ENCODE data around the gene GNB1L.

GNB1L gene

GRCh38 chr22:19750507-19751490 is 103.9 kb downstream of the GNB1L start:
- Mint-ChIP-seq H3K9me3 (no peaks in the 10 kb centered on the region), H3K36me3 (ENCODE audit: insufficient read depth) (no peaks in the 10 kb centered on the region), H3K27ac (ENCODE audit: low read depth) (no peak overlapping the region), H3K4me1 (peaks cover 2% of the 10 kb centered on the region), H3K4me3 (no peak overlapping the region), H3K27me3 (peaks cover 31% of the 10 kb centered on the region)
- ATAC-seq (replicated peaks; ENCODE audit: extremely low read depth, poor library complexity, severe bottlenecking) (no peak), DNase-seq (ENCODE audit: low spot score in 2 of 2) (no peak)

- Mint-ChIP-seq H3K27ac (ENCODE audit: low read depth) (no peak overlapping the region), H3K27me3 (peaks cover 24% of the 10 kb centered on the region), H3K4me1 (no peaks in the 10 kb centered on the region), H3K9me3 (no peaks in the 10 kb centered on the region), H3K36me3 (ENCODE audit: insufficient read depth) (no peaks in the 10 kb centered on the region), H3K4me3 (no peak overlapping the region)
- ATAC-seq (replicated peaks; ENCODE audit: extremely low read depth, poor library complexity, severe bottlenecking) (no peak), DNase-seq (ENCODE audit: low spot score in 2 of 2) (no peak)
These were observed 104.8 kb downstream of the GNB1L start for GRCh38 chr22:19749876-19750275.

DNA sequence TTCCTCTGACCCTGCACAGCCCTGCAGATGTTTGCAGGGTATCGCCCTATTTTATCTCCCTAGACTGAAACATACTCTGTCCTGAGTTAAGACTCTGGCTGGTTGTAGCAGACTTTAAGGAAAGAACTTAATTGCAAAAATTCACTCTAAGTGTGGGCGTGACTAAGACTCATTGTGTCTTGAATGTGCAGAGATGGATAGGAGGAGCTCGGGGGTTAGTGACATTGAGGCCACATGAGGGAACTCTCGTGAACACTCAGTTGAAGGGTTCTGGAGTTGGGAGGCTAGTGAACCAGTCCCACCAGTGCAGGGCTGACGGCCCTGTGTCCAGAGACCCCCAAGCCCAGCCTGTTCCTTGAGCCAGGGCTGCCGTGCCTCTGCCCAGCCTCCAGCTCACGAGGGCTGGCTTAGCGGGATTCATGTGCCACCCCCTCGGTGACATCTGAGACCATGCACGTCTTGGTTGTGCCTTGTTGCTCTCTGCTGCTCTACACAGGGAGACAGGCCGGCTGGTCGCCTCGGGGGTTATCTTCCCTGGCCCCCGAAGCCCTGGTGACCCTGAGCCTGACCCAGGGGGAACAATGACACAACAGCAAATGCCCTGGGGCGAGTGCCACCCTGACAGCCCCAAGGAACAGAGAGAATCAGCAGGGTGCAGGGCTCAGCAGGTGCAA is 105.5 kb downstream of the GNB1L start:
- Mint-ChIP-seq H3K27ac (ENCODE audit: low read depth) (no peak overlapping the region), H3K27me3 (peaks cover 17% of the 10 kb centered on the region), H3K4me1 (no peaks in the 10 kb centered on the region), H3K4me3 (no peak overlapping the region), H3K9me3 (no peaks in the 10 kb centered on the region), H3K36me3 (ENCODE audit: insufficient read depth) (no peaks in the 10 kb centered on the region)
- DNase-seq (ENCODE audit: low spot score in 2 of 2), result no peak
- ATAC-seq (replicated peaks; ENCODE audit: extremely low read depth, poor library complexity, severe bottlenecking), result no peak

DNA sequence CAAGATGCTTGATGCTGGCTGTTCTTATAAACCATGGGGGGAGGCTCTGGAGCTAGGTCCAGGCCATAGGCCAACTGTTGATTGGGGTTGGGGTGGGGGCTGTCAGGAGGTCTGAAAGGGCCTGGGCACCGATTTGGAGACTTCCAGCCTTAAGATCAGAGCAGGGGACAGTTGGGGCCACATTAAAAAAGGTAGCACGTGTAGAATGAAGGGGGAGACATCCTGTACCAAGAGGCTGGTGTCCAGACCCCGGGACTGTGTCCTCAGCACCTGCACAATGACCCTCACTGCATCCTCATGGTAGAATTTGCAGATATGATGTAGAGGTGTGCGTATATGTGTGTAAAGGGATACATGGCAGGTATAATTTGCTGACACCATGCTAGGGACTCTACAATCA is 106.5 kb downstream of the GNB1L start:
- H3K9me3 Mint-ChIP-seq, result no peaks in the 10 kb centered on the region
- DNase-seq (ENCODE audit: low spot score in 2 of 2) (no peak), ATAC-seq (replicated peaks; ENCODE audit: extremely low read depth, poor library complexity, severe bottlenecking) (no peak)
- no peak overlapping the region for H3K27ac Mint-ChIP-seq (ENCODE audit: low read depth)
- peaks cover 9% of the 10 kb centered on the region for H3K27me3 Mint-ChIP-seq
- no peaks in the 10 kb centered on the region for H3K4me1 Mint-ChIP-seq
- H3K36me3 Mint-ChIP-seq (ENCODE audit: insufficient read depth), result no peaks in the 10 kb centered on the region
- H3K4me3 Mint-ChIP-seq, result no peak overlapping the region

DNA sequence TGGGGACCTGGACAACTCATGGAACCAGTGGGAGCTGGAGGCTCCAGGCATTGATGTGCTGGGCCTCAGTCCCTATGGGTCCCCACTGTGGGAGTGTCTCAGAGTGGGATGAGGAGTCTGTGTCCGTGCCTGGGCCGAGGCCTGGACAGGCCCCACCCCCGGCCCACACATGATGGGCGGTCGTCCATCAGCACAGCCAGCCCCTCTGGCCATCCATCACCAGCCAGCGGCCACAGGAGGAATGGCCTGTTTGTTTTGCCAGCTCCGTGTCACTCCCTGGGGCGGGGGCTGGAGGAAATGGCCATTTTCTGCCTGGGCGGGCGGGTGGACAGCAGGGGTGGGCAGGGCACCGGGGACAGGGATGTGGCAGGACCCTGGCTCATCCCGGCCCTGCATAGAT is 107.1 kb downstream of the GNB1L start:
- Mint-ChIP-seq H3K27me3 (peaks cover 3% of the 10 kb centered on the region), H3K36me3 (ENCODE audit: insufficient read depth) (no peaks in the 10 kb centered on the region), H3K4me3 (no peak overlapping the region), H3K4me1 (no peaks in the 10 kb centered on the region), H3K27ac (ENCODE audit: low read depth) (no peak overlapping the region), H3K9me3 (no peaks in the 10 kb centered on the region)
- DNase-seq (ENCODE audit: low spot score in 2 of 2) (no peak), ATAC-seq (replicated peaks; ENCODE audit: extremely low read depth, poor library complexity, severe bottlenecking) (no peak)

DNA sequence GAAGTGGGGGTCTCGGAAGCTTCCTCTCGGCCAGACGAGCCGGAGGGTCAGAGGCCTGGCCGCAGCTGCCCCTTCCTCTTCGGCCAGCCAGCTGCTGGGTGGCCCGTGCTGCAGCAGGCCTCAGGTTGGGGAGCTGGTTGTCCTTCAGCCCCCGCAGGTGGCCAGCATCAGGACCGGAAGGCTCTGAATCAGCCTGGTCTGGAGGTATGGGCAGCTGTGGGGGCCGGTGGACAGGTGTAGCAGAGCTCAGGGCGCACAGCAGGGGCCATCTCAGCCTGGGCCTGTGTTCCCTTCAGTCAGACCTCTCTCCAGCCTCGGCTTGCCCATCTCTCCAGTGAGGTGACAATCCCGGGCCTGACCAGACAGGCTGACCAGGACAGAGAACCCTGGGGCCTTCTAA is 107.9 kb downstream of the GNB1L start:
- Mint-ChIP-seq H3K27ac (ENCODE audit: low read depth) (no peak overlapping the region), H3K9me3 (no peaks in the 10 kb centered on the region), H3K4me1 (no peaks in the 10 kb centered on the region), H3K36me3 (ENCODE audit: insufficient read depth) (no peaks in the 10 kb centered on the region), H3K27me3 (no peaks in the 10 kb centered on the region), H3K4me3 (no peak overlapping the region)
- ATAC-seq (replicated peaks; ENCODE audit: extremely low read depth, poor library complexity, severe bottlenecking) (no peak), DNase-seq (ENCODE audit: low spot score in 2 of 2) (no peak)

DNA sequence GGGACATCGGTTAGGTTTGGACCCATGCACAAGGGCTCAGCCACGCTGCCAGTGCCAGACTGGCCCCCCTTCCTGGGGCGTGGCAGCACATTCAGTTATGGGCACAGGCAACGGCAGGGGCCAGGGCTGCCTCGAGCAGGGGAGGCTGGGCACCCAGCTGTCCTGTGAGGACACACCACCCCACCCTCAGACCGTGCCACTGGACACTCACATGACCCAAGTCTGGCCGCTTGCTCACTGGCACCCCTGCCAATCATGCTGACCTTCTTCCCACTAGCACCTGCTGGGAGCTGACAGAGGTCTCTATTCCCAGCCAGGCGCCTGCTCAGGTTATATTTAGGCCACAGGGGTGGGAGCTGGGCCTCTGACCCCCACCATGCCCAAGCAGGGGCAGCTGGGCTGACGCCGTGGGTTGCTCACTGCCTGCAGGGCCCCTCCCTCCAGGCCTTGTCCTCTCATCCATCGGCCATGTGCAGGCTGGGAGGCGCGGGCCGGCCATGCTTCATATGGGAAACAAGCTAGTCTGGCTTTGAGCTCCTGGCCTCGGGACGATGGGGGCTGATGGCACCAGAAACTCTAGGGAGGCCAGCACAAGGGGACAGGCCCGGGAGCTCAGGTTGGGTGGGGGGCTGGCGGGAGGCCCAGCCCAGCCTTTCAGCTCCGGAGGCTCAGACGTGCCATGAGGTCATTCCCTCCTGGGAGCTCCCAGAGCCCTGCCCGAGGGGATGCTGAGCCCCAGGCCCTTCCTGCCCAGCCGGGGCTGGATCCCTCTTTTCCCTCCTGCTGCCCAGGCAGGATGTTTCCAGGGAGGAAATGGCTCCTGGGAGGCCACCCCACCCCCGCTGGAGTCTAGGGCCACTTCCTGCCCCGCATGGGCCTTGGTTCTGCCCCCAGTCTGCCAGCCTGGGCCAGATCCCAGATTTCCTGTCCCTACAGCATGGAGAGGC is 109.2 kb downstream of the GNB1L start:
- DNase-seq (ENCODE audit: low spot score in 2 of 2) (no peak), ATAC-seq (replicated peaks; ENCODE audit: extremely low read depth, poor library complexity, severe bottlenecking) (no peak)
- H3K4me3 Mint-ChIP-seq, result no peak overlapping the region
- H3K4me1 Mint-ChIP-seq, result no peaks in the 10 kb centered on the region
- no peaks in the 10 kb centered on the region for H3K36me3 Mint-ChIP-seq (ENCODE audit: insufficient read depth)
- H3K27ac Mint-ChIP-seq (ENCODE audit: low read depth), result peak overlapping the region; percentile 63
- H3K9me3 Mint-ChIP-seq, result no peaks in the 10 kb centered on the region
- H3K27me3 Mint-ChIP-seq, result no peaks in the 10 kb centered on the region

DNA sequence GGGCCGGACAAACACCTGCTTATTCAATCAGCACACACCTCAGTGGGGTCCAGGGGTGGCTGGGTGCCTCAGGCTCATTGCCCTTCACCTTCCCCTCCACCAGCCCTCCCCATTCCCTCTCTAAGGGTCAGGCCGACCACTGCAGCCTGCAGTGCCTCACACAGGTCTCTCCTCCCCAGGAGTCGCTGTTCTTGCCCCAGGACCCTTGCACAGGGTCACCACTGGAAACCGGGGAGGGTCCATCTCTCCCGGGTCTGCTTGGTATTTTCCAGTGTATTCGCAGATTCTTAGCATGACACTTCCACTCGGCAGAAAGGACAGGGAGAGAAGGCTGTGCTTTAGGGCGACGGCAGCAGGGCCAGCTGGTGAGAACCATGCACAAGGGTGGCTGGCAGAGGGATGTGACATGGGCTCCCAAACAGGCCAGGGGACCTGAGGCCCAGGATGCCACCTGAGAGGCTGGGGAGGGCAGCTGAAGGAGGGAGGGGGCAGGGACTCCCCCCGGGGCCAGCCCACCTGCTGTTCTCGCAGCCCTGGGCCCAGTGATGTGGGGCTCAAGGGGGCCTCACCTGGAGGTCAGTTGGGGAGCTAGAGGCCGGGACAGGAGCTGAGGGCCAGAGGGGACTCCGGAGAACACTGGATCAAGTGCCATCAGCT is 110.2 kb downstream of the GNB1L start:
- ATAC-seq (replicated peaks; ENCODE audit: extremely low read depth, poor library complexity, severe bottlenecking) (no peak), DNase-seq (ENCODE audit: low spot score in 2 of 2) (no peak)
- no peaks in the 10 kb centered on the region for H3K9me3 Mint-ChIP-seq
- H3K27ac Mint-ChIP-seq (ENCODE audit: low read depth), result peak overlapping the region; percentile 63
- no peak overlapping the region for H3K4me3 Mint-ChIP-seq
- no peaks in the 10 kb centered on the region for H3K4me1 Mint-ChIP-seq
- no peaks in the 10 kb centered on the region for H3K27me3 Mint-ChIP-seq
- H3K36me3 Mint-ChIP-seq (ENCODE audit: insufficient read depth), result no peaks in the 10 kb centered on the region

GRCh38 chr22:19743651-19744050 is 111.0 kb downstream of the GNB1L start:
- no peak overlapping the region for H3K4me3 Mint-ChIP-seq
- H3K9me3 Mint-ChIP-seq, result no peaks in the 10 kb centered on the region
- DNase-seq (ENCODE audit: low spot score in 2 of 2) (no peak), ATAC-seq (replicated peaks; ENCODE audit: extremely low read depth, poor library complexity, severe bottlenecking) (no peak)
- H3K36me3 Mint-ChIP-seq (ENCODE audit: insufficient read depth), result no peaks in the 10 kb centered on the region
- H3K27ac Mint-ChIP-seq (ENCODE audit: low read depth), result no peak overlapping the region
- no peaks in the 10 kb centered on the region for H3K4me1 Mint-ChIP-seq
- no peaks in the 10 kb centered on the region for H3K27me3 Mint-ChIP-seq

GRCh38 chr22:19743081-19743480 is 111.6 kb downstream of the GNB1L start:
- no peak for ATAC-seq (replicated peaks; ENCODE audit: extremely low read depth, poor library complexity, severe bottlenecking)
- Mint-ChIP-seq H3K36me3 (ENCODE audit: insufficient read depth) (no peaks in the 10 kb centered on the region), H3K27ac (ENCODE audit: low read depth) (no peak overlapping the region), H3K9me3 (no peaks in the 10 kb centered on the region), H3K4me1 (no peaks in the 10 kb centered on the region), H3K4me3 (no peak overlapping the region), H3K27me3 (no peaks in the 10 kb centered on the region)
- no peak for DNase-seq (ENCODE audit: low spot score in 2 of 2)

GRCh38 chr22:19742160-19743066 is 112.3 kb downstream of the GNB1L start:
- no peak for DNase-seq (ENCODE audit: low spot score in 2 of 2)
- Mint-ChIP-seq H3K4me3 (no peak overlapping the region), H3K27me3 (no peaks in the 10 kb centered on the region), H3K4me1 (no peaks in the 10 kb centered on the region), H3K27ac (ENCODE audit: low read depth) (no peak overlapping the region), H3K9me3 (no peaks in the 10 kb centered on the region), H3K36me3 (ENCODE audit: insufficient read depth) (no peaks in the 10 kb centered on the region)
- ATAC-seq (replicated peaks; ENCODE audit: extremely low read depth, poor library complexity, severe bottlenecking), result no peak

Measured in central memory CD8-positive, alpha-beta T cell (primary cell).